NCI-H82 treated with DMSO at 0.1 percent for 48 hours (cell line): ENCODE measurements around the gene SNX8.

Experiments used
- DNase-seq: peaks from one replicate; lab custom pipeline; 2025; ENCODE audit not compliant: unreplicated experiment; lab: John Stamatoyannopoulos, UW

Gene SNX8

DNA sequence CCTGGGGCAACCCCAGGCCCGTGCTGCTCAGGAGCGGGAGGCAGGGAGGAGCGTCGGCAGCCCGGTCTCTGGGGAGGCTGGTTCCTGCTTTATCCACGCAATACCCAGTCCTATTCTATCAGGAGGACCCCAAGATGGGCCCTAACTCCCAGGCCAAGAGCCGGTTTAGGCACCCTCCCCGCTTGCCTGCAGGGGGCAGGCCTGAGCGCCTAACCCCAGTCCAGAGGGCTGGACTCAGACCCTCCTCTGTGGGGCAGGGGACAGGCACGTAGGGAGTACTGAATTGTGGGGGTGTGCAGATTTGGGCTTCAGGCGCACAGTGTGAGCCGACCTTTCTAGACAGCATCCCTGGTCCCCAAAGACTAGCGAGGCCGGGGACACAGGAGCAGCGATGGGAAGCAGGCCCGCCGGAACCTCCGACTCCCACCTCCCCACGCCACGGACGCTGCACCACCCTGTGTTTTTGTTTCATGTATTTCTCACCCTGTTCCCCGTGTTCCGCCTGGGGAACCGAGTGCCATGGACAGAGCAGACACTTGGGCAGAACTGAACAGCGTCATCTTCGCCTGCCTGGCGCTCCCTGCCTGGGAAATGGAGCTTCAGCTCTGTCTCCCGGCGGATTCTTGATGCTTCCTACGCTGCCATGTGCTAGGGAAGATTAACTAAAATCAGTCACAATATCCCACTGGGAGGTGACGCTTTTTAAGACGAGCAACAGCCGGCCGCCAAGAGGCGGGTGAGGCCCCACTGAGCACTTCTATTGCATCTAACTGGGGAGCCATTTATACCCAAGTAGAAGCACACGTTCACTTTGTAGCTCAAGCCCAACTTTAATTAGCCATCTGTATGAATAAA, 66.9 kb downstream of the SNX8 start:
- DNase-seq: peak; percentile 31

DNA sequence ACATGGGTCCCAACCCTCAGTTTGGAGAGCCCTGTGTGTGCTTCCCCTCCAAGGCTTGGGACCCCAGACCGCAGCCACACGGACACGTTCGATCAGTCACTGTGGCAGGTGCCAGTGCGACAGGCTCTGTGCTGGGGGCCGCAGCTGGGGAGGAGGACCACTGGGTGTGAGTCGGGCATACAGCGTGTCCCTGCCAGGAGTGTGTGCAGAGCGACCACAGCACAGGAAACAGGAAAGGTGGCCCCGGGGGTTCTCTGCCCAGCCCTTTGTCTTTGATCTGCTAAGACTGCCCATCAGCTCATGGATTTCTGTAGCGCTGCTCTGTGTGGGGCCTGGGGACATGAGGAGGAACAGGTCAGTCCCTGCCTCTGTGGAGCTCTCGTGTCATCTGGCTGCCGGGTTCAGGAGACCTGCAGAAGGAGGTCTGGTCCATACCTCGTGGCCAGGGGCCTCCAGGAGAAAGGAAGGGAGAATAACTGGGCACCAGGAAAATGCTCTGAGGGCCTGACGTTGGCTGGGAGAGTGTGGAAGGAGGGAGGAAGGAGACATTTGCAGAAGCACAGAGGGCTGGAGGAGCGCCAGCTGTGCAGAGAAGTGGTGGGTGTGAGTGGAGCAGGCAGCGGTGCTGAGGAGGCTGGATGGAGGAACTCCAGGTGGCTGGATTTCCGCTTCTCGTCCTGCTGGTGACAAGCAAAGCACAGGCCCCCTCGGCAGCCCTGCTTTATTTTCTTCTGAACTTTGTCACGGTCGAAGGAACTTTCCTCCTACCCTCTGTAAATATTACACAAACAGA, 68.2 kb downstream of the SNX8 start:
- no peak for DNase-seq

DNA sequence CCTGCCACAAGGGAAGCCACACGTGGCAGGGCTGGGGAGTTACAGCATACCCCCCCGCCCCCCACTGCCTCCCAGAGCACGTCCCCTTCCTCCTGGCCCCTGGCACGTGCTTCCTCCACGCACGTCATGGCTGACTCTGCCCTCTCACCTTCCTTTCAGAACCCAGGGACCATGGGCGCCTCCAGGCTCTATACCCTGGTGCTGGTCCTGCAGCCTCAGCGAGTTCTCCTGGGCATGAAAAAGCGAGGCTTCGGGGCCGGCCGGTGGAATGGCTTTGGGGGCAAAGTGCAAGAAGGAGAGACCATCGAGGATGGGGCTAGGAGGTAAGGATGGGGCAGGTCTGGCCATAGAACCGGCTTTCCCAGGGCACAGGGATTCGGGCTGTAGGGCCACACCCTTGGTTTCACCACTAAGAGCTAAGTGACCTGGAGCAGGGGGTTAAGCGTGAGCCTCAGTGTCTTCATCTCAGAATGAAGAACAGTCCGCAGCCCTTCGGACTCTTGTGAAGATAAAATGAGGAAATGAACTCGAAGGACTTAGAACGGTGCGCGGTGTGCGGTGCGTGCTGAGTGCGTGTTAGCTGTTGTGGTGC, 69.7 kb downstream of the SNX8 start:
- no peak for DNase-seq

DNA sequence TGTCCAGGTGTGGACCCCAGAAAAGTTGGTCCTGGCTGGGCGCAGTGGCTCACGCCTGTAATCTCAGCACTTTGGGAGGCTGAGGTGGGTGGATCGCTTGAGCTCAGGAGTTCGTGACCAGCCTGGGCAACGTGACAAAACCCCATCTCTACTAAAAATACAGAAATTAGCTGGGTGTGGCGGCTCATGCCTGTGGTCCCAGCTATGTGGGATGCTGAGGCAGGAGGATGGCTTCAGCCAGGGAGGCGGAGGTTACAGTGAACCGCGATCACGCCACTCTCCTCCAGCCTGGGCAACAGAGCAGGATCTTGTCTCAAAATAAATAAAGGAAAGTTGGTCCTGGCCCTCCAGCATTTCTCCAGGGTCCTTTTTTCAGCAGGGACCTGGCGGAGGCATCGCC, 70.8 kb downstream of the SNX8 start:
- DNase-seq: no peak

DNA sequence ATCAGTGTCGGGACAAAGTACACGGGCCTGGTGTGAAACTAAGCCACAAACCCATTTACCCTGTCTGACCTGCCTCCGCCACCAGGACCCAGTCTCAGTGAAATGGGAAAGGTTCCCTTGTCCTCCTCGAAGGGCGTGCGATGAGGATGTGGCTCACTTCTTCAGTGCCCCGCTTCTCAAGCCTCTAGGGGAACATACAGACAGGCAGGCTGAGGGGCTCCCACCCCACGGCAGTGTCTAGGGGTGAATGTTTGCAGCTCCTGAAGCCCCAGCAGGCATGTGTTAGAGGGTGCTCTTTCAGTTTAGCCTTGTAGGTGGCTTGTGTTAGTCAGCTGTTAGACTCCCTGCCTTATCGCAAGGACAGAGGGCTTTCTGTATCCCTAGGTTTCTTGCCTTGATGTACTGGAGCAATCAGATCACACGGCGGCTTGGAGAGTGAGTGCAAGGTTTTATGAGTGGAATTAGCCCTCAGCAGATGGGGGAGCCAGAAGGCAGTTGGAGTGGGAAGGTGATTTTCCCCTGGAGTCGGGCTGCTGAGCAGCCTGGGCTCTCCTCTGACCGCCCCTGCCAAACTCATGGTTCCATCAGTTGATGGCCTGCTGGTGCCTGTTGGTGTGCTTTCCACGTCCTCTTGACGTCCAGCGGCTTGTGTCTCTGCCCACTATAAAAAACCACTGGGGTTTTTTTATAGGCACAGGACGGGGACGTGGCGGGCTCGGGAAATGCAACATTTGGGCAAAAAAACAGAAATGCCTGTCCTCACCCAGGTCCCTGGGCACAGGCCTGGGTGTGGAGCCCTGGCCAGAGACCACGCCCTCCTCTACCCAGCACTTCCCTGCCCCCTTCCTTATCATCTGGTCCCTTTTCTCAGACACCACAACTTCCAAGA, 71.5 kb downstream of the SNX8 start:
- DNase-seq: peak; percentile 49

DNA sequence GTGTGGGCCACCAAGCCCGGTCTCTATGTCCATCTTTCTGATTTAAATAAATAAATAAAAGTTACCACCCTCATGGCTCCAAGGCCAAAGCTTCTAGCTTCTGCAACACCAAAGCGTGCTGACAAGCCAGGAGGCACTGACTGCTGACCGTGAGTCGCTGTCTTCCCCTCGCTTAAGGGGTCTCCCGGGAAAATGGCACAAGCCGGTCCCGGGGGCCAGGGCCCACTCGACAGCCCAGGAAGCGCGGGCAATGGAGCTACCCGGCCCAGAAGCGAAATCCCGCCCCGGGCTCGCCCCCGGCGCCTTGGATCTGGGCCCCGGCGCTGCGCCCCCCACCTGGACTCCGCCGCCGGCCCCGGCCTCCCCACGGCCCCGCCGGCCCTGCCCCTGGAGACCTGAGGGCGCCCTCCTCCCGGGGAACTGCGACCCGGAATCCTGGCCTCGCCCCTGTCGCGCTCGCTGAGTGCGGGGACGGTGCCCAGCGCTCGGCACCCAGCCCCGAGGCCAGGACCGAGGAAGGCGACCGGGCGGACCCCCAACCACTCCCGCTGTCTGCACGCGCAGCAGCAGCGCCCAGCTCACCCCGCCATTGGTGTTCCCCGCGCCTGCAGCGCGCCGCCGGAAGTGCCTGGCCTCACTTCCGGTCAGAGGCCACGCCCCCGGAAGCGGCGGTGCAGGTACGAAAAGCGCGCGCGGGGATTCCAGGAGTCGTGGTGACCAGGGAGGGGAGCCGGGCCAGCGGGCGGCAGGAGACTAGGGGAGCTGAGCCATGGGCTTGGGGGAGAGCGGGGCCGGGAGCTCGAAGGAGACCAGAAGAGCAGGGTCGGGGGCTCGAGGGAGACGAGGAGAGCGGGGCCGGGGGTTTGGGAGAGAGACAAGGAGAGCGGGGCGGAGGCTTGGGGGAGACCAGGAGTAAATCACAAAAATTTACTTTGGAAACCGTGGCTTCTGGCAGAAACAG, 72.4 kb downstream of the SNX8 start, which contains the start of the genes MRM2 and NUDT1:
MRM2 (minus strand) TSS at position 626 of the 961 bp plus-strand sequence; CDS start at position 590, 36 bp downstream.
NUDT1 (plus strand) TSS at position 647 of the 961 bp plus-strand sequence. CDS start 2,349 bp downstream, outside the sequence.
- peak; percentile 72 for DNase-seq

DNA sequence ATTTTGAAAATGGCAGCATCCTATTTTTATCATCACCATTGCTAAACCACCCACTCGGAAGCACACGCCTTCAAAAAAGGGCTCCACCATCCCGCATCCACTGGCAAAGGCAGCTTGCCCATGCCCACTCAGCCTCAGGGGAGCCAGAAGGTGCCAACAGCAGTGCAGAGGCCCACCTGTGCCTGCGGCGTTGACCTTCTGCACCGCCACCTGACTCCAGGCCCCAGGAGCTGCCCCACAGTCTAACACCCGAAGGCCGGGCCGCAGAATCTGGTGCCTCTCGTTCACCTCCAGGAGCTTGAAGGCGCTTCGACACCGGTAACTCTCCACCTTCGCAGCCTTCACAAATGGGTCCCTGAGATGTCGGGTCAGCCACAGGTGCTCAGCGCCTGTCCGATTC, 75.0 kb downstream of the SNX8 start:
- DNase-seq: no peak

DNA sequence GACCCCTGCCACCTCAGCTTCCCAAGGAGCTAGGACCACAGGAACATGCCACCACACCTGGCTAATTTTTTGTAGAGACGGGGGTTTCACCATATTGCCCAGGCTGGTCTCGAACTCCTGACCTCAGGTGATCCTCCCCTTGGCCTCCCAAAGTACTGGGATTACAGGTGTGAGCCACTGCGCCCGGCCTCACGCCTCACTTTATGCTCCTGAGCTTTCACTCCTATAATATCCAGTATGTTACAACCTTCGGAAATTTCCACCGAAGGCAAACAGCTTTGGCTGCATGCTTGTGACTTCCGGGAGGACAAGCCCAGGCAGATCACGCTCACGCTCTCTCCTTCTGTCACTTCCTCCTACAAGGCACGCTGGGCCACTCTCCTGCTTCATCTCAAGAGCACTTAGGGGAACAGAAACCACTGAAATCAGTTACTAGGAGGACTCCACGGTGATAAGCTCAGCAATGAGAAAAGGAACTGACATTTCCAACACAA, 77.1 kb downstream of the SNX8 start:
- no peak for DNase-seq

DNA sequence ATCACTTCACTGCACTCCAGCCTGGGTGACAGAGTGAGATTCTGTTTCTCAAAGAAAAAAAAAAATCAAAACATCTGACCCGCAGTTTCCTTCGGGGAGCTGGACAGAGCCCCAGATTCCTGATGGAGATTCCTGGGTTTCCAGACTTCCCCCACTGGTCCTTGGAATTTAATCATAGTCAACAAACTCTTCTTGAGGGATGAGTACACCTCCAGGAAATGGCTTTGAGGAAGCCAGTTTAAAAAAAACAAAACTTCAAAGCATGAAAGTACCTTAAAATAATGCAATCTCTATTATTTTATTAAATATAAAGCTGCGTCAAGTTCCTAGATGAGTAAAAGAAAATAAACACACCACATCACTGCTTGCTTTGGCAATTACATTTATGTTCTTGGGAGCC, 80.3 kb downstream of the SNX8 start:
- no peak for DNase-seq

DNA sequence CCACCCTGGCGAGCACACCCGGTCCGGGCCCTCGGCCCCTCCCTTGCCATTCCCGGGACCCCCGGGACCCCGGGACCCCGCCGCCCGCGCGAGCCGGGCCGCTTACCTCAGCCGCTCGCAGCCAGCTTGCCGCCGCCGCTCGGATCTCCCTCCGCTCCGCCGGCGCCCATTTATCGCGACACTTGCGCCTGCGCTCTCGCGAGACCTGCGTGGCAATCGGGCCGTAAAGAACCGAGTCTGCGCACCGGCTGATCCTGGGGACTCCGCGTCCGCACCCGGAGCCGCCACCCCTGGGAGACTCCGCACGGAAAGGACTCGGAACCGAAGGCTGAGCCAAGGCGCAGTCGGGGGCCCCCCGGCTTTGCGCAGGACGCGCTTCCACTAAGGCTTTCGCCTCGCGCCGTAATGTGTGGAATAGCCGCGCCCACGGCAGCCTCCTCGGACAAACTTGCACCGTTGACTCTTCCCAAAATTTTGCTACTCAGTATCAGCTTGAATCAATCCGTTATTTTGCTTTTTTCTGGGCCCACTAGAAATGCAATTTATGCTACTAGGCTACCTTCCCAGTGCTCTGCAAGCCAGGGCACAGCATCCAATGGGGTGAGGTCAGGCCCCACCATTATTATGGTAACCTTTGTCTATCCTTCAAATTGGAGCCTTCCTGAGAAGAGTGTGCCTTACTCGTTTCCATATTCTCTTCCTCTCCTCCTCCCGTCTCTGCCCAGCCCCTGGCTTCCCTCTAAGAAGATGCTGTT, 81.3 kb downstream of the SNX8 start, which contains the start of gene MAD1L1:
MAD1L1 (minus strand) TSS at position 180 of the 755 bp plus-strand sequence. CDS start 2,812 bp downstream, outside the sequence.
- DNase-seq: peak; percentile 87

DNA sequence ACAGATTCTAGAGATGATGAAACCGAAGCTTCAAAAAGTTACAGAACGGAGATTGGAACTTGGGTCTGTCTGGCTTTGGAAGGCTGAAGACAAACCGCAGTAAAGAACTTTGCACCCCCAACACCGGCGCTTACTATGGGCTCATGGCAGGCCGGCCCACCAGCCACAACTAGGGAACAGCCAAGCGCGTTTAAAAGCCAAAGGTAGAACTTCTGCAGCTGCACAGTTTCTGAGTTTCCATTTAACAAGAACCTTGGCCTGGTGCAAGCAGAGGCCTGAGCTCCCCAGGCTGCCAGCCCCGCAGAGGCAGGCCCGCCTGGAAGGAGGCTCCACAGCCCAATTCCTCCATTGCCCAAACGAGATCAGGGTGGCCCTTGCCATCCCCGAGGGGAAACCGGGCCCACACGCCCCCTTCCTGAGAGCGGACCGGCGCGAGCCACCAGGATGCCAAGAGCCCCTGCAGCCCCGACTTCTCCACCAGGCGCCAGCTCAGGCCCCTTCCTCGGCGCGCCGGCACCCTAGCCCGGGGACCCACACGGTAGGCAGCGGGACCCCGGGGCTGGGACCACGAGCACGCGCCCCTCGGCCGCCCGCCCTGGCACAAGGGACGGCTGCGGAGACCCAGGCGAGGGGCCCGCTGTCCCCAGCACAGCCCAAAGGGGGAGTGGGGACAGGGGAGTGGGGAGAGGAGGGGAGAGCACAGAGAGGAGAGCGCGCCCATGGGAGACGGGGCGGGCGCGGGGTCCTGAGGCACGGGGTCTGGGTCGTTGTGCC, 82.1 kb downstream of the SNX8 start:
- no peak for DNase-seq

DNA sequence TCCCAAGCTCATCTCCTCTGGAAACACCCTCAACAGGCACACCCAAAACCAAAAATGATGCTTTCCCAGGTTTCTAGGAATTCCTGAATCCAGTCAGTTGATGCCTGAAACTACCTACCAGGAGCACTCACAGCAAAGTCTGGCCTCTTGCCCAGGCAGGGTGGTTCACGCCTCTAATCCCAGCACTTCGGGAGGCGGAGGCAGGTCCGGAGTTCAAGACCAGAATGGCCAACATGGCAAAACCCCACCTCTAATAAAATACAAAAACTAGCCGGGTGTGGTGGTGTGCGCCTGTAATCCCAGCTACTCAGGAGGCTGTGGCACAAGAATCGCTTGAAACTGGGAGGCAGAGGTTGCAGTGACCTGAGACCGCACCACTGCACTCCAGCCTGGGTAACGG, 83.4 kb downstream of the SNX8 start:
- no peak for DNase-seq

DNA sequence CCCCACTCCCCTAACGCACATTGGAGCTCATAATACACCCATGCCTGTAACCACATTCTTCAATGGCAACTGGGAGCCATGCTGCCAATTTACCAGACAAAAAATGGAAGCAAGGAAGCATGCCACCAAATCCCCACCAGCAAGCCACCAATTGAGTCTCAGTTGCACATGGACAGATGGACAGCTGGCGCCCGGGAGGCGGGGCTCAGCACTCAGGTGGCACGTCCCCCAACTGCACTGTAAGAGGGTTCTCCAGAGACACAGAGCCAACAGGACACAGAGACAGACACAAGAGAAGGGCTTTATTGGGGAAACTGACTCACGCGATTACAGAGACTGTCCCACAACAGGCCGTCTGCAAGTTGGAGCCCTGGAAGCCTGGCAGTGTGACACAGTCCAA, 84.0 kb downstream of the SNX8 start:
- no peak for DNase-seq

DNA sequence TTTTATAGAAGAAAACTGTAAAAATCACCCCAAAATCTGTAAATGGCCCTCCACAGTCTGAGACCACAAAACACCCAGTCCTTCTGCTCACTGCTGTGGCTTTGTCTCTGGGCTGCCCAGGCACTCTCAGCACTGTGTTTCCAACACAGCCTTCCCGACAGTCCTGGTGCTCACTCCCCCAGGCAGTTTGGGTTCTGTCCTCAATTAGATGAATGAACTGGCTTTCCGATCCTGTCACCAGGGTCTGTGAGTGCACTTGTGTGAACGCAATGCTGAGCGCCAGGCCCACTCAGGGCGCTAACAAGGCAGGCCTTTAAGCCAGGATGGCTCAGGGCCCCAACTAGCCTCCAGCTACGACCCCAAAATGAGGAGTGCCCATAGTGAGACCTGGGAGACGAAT, 84.8 kb downstream of the SNX8 start:
- DNase-seq: no peak

DNA sequence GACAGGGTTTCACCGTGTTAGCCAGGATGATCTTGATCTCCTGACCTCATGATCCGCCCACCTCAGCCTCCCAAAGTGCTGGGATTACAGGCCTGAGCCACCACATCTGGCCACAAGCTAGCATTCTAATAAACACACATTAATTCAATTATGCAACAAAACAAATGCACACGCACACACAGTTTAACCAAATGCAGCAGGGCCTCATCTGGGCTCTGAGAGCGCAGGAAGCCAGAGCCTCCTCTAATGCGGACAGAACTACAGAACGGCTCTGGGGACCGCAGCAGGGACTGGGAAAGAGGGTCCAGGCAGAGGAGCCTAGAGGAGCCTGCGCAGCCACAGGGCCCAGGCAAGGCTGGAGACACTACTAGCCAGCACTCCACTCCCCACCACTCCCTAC, 85.3 kb downstream of the SNX8 start:
- no peak for DNase-seq

DNA sequence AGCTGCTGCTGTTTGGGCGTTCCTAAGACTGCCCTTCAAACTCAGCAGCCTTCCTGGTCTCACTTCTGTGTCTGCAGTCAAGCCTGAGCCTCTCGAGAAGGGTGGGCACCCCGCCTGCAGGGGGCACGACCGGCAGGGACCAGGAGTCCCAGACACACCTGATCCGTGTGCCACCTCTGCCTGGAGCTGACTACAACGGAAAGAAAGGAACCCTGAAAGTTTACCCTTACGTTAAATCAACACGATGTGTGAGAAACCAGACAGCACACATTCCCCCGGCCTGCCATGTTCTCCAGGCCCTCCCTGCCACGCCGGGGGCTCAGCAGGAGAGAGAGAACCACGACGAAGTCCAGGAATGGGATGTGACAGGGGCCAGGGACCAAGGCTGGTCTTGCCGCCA, 86.5 kb downstream of the SNX8 start:
- no peak for DNase-seq

DNA sequence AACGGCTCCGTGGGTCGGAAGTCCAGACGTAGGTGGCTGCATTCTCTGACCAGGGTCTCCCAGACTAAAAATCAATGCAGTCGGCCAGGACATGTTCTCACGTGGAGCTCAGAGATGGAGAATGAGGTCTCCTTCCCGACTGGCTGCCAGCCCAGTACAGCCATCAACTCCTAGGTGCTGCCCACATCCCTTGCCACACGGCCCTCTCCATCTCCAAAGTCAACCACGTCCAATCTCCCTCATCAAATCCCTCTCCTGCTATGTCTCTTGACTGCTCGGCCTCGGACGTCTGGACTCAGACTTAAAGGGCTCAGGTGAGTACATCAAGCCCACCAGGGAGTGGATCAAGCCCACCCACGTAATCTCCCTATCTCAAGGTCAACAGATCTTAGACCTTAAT, 88.4 kb downstream of the SNX8 start:
- DNase-seq: no peak

DNA sequence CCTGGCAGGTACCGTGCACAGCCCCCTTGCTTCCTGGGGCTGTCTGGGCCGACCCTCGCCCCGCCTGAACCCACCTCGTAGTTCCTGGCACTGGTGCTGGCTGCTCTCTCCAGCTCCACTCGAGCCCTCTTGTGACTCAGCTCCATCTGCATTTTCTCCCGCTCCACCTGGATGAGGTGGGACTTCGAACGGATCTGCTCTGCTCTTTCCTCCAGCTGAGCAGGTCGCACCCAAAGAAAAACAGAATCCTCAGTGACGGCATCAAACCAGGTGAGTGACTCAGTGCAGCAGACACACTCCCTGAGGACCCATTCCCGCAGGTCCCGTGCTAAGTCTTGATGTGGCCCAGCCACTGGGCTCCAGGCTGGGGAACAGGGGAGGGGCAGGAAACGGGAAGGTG, 88.9 kb downstream of the SNX8 start:
- DNase-seq: no peak
